ENCODE results near the gene CFAP74. TPM values are rescaled to one million over a fixed set of nuclear protein-coding genes. Genes with fewer than 3 reads are reported as not detected.
"Not testable (repeated sequence)": the region's sequence is repeated elsewhere in the genome, so short reads cannot be mapped to it uniquely, and the experiment has no call there.

The CFAP74 gene
- total RNA-seq, 1 donor from 2014 or later: 0.42 TPM

- TF ChIP-seq CTCF (IDR thresholded peaks at IDR 0.05; ENCODE audit: unreplicated experiment): no peak
- H3K4me1 Mint-ChIP-seq: no peaks in the 10 kb centered on the region
- no peaks in the 10 kb centered on the region for H3K9me3 Mint-ChIP-seq
- no peak for DNase-seq (ENCODE audit: low spot score in 2 of 2, unreplicated experiment in 2 of 2)
- H3K27me3 Mint-ChIP-seq (ENCODE audit: low read depth): peaks cover 21% of the 10 kb centered on the region
- no peaks in the 10 kb centered on the region for H3K36me3 Mint-ChIP-seq
- no peak overlapping the region for H3K4me3 Mint-ChIP-seq
- H3K27ac Mint-ChIP-seq: no peak overlapping the region
Observed at GRCh38 chr1:1979482-1980165, 24.0 kb downstream of the CFAP74 start.

- not testable (repeated sequence) for DNase-seq (ENCODE audit: low spot score in 2 of 2, unreplicated experiment in 2 of 2); H3K4me1 Mint-ChIP-seq; H3K9me3 Mint-ChIP-seq; H3K36me3 Mint-ChIP-seq; H3K4me3 Mint-ChIP-seq; H3K27ac Mint-ChIP-seq
- H3K27me3 Mint-ChIP-seq (ENCODE audit: low read depth): peaks cover 22% of the 10 kb centered on the region
Observed at GRCh38 chr1:1978690-1979481, 24.7 kb downstream of the CFAP74 start.

GRCh38 chr1:1978108-1978507 lies 25.5 kb downstream of the CFAP74 start:
- no peak for TF ChIP-seq CTCF (IDR thresholded peaks at IDR 0.05; ENCODE audit: unreplicated experiment)
- Mint-ChIP-seq H3K4me1 (no peaks in the 10 kb centered on the region), H3K4me3 (no peak overlapping the region), H3K27ac (no peak overlapping the region), H3K9me3 (no peaks in the 10 kb centered on the region), H3K36me3 (no peaks in the 10 kb centered on the region), H3K27me3 (ENCODE audit: low read depth) (peaks cover 25% of the 10 kb centered on the region)
- no peak for DNase-seq (ENCODE audit: low spot score in 2 of 2, unreplicated experiment in 2 of 2)

- H3K9me3 Mint-ChIP-seq: no peaks in the 10 kb centered on the region
- H3K4me1 Mint-ChIP-seq: no peaks in the 10 kb centered on the region
- H3K27ac Mint-ChIP-seq: no peak overlapping the region
- H3K36me3 Mint-ChIP-seq: no peaks in the 10 kb centered on the region
- no peak for DNase-seq (ENCODE audit: low spot score in 2 of 2, unreplicated experiment in 2 of 2)
- H3K4me3 Mint-ChIP-seq: no peak overlapping the region
- no peak for TF ChIP-seq CTCF (IDR thresholded peaks at IDR 0.05; ENCODE audit: unreplicated experiment)
- H3K27me3 Mint-ChIP-seq (ENCODE audit: low read depth): peaks cover 25% of the 10 kb centered on the region
Observed at GRCh38 chr1:1976031-1976430, 27.6 kb downstream of the CFAP74 start.

GRCh38 chr1:1975535-1975934 lies 28.1 kb downstream of the CFAP74 start:
- Mint-ChIP-seq H3K27ac (no peak overlapping the region), H3K9me3 (no peaks in the 10 kb centered on the region), H3K36me3 (no peaks in the 10 kb centered on the region)

More at GRCh38 chr1:1975535-1975934, 28.1 kb downstream of the CFAP74 start:
- DNase-seq (ENCODE audit: low spot score in 2 of 2, unreplicated experiment in 2 of 2): no peak
- peaks cover 25% of the 10 kb centered on the region for H3K27me3 Mint-ChIP-seq (ENCODE audit: low read depth)
- no peak overlapping the region for H3K4me3 Mint-ChIP-seq
- H3K4me1 Mint-ChIP-seq: no peaks in the 10 kb centered on the region
- no peak for TF ChIP-seq CTCF (IDR thresholded peaks at IDR 0.05; ENCODE audit: unreplicated experiment)
